ENCODE measurements around the gene TBC1D9. TPM values are rescaled to one million over a fixed set of nuclear protein-coding genes. Genes with fewer than 3 reads are reported as not detected.
"Not testable (repeated sequence)": the region's sequence is repeated elsewhere in the genome, so short reads cannot be mapped to it uniquely, and the experiment has no call there.

Gene TBC1D9
- total RNA-seq, 2 donors from 2014 or later = not detected

- not testable (repeated sequence) for H3K36me3 Mint-ChIP-seq (ENCODE audit: insufficient read depth in 2 of 2); H3K27ac Mint-ChIP-seq; H3K4me1 Mint-ChIP-seq (ENCODE audit: low read depth); H3K4me3 Mint-ChIP-seq; DNase-seq; ATAC-seq (replicated peaks in 1 of 2); H3K9me3 Mint-ChIP-seq
- H3K27me3 Mint-ChIP-seq (ENCODE audit: low read depth) = peaks cover 24% of the 10 kb centered on the region
Observed at GRCh38 chr4:140746546-140746945, 9.6 kb downstream of the TBC1D9 start.

- H3K27me3 Mint-ChIP-seq (ENCODE audit: low read depth) = peaks cover 19% of the 10 kb centered on the region
- H3K4me3 Mint-ChIP-seq = no peak overlapping the region
- H3K4me1 Mint-ChIP-seq (ENCODE audit: low read depth) = peaks cover 10% of the 10 kb centered on the region
- H3K9me3 Mint-ChIP-seq = peaks cover 2 to 8% of the 10 kb centered on the region in 2 donors
- DNase-seq = no peak
- H3K36me3 Mint-ChIP-seq (ENCODE audit: insufficient read depth in 2 of 2) = peaks cover 0 to 2% of the 10 kb centered on the region in 2 donors
- no peak overlapping the region for H3K27ac Mint-ChIP-seq
- no peak for ATAC-seq (replicated peaks in 1 of 2)
Observed at GRCh38 chr4:140744421-140744820, 11.8 kb downstream of the TBC1D9 start.

GRCh38 chr4:140743194-140743931 lies 12.8 kb downstream of the TBC1D9 start:
- Mint-ChIP-seq H3K27me3 (ENCODE audit: low read depth) (peaks cover 19% of the 10 kb centered on the region), H3K27ac (no peak overlapping the region), H3K36me3 (ENCODE audit: insufficient read depth in 2 of 2) (peaks cover 2% of the 10 kb centered on the region in 2 donors), H3K4me3 (no peak overlapping the region), H3K4me1 (ENCODE audit: low read depth) (peaks cover 10% of the 10 kb centered on the region), H3K9me3 (peaks cover 2 to 6% of the 10 kb centered on the region in 2 donors)
- no peak for ATAC-seq (replicated peaks in 1 of 2)
- DNase-seq = no peak

- no peak overlapping the region for H3K27ac Mint-ChIP-seq
- H3K27me3 Mint-ChIP-seq (ENCODE audit: low read depth) = peaks cover 19% of the 10 kb centered on the region
- no peak for ATAC-seq (replicated peaks in 1 of 2)
- peaks cover 0 to 3% of the 10 kb centered on the region in 2 donors for H3K9me3 Mint-ChIP-seq
- peaks cover 10% of the 10 kb centered on the region for H3K4me1 Mint-ChIP-seq (ENCODE audit: low read depth)
- no peak overlapping the region for H3K4me3 Mint-ChIP-seq
- H3K36me3 Mint-ChIP-seq (ENCODE audit: insufficient read depth in 2 of 2) = peaks cover 0 to 2% of the 10 kb centered on the region in 2 donors
- DNase-seq = no peak
Observed at GRCh38 chr4:140742838-140743193, 13.4 kb downstream of the TBC1D9 start.

GRCh38 chr4:140740906-140741670 lies 15.1 kb downstream of the TBC1D9 start:
- peaks cover 0 to 2% of the 10 kb centered on the region in 2 donors for H3K36me3 Mint-ChIP-seq (ENCODE audit: insufficient read depth in 2 of 2)
- no peak for DNase-seq
- no peak for ATAC-seq (replicated peaks in 1 of 2)
- H3K27me3 Mint-ChIP-seq (ENCODE audit: low read depth) = peaks cover 35% of the 10 kb centered on the region
- no peak overlapping the region for H3K27ac Mint-ChIP-seq
- H3K9me3 Mint-ChIP-seq = no peaks in the 10 kb centered on the region
- H3K4me3 Mint-ChIP-seq = no peak overlapping the region
- H3K4me1 Mint-ChIP-seq (ENCODE audit: low read depth) = peaks cover 10% of the 10 kb centered on the region

- Mint-ChIP-seq H3K27me3 (ENCODE audit: low read depth) (peaks cover 40% of the 10 kb centered on the region), H3K36me3 (ENCODE audit: insufficient read depth in 2 of 2) (peaks cover 0 to 2% of the 10 kb centered on the region in 2 donors)
Observed at GRCh38 chr4:140740422-140740821, 15.8 kb downstream of the TBC1D9 start.

GRCh38 chr4:140739971-140740370 lies 16.2 kb downstream of the TBC1D9 start:
- Mint-ChIP-seq H3K4me1 (ENCODE audit: low read depth) (peaks cover 10% of the 10 kb centered on the region), H3K4me3 (no peak overlapping the region), H3K36me3 (ENCODE audit: insufficient read depth in 2 of 2) (peaks cover 0 to 2% of the 10 kb centered on the region in 2 donors), H3K9me3 (no peaks in the 10 kb centered on the region), H3K27me3 (ENCODE audit: low read depth) (peaks cover 40% of the 10 kb centered on the region), H3K27ac (no peak overlapping the region)
- no peak for ATAC-seq (replicated peaks in 1 of 2)
- DNase-seq = no peak

More at GRCh38 chr4:140740422-140740821, 15.8 kb downstream of the TBC1D9 start:
- H3K4me3 Mint-ChIP-seq = no peak overlapping the region
- H3K9me3 Mint-ChIP-seq = no peaks in the 10 kb centered on the region
- H3K4me1 Mint-ChIP-seq (ENCODE audit: low read depth) = peaks cover 10% of the 10 kb centered on the region
- H3K27ac Mint-ChIP-seq = no peak overlapping the region
- DNase-seq = no peak
- ATAC-seq (replicated peaks in 1 of 2) = no peak

- H3K27ac Mint-ChIP-seq = no peak overlapping the region
- ATAC-seq (replicated peaks in 1 of 2) (no peak), DNase-seq (no peak)
- H3K27me3 Mint-ChIP-seq (ENCODE audit: low read depth) = peaks cover 36% of the 10 kb centered on the region
- H3K4me3 Mint-ChIP-seq = no peak overlapping the region
- peaks cover 8% of the 10 kb centered on the region for H3K4me1 Mint-ChIP-seq (ENCODE audit: low read depth)
- no peaks in the 10 kb centered on the region for H3K9me3 Mint-ChIP-seq
- H3K36me3 Mint-ChIP-seq (ENCODE audit: insufficient read depth in 2 of 2) = peaks cover 0 to 2% of the 10 kb centered on the region in 2 donors
Observed at GRCh38 chr4:140738139-140738538, 18.0 kb downstream of the TBC1D9 start.

- Mint-ChIP-seq H3K36me3 (ENCODE audit: insufficient read depth in 2 of 2) (peaks cover 0 to 2% of the 10 kb centered on the region in 2 donors), H3K9me3 (no peaks in the 10 kb centered on the region), H3K4me1 (ENCODE audit: low read depth) (no peaks in the 10 kb centered on the region), H3K4me3 (no peak overlapping the region), H3K27ac (no peak overlapping the region), H3K27me3 (ENCODE audit: low read depth) (peaks cover 24% of the 10 kb centered on the region)
- DNase-seq = no peak
- no peak for ATAC-seq (replicated peaks in 1 of 2)
Observed at GRCh38 chr4:140736669-140737343, 19.4 kb downstream of the TBC1D9 start.

- ATAC-seq (replicated peaks in 1 of 2) = no peak
- Mint-ChIP-seq H3K27me3 (ENCODE audit: low read depth) (peaks cover 21% of the 10 kb centered on the region), H3K9me3 (no peaks in the 10 kb centered on the region), H3K36me3 (ENCODE audit: insufficient read depth in 2 of 2) (peaks cover 0 to 2% of the 10 kb centered on the region in 2 donors), H3K27ac (no peak overlapping the region), H3K4me1 (ENCODE audit: low read depth) (no peaks in the 10 kb centered on the region), H3K4me3 (no peak overlapping the region)
- DNase-seq = no peak
Observed at GRCh38 chr4:140735779-140736391, 20.3 kb downstream of the TBC1D9 start.

- no peaks in the 10 kb centered on the region for H3K4me1 Mint-ChIP-seq (ENCODE audit: low read depth)
- H3K9me3 Mint-ChIP-seq = no peaks in the 10 kb centered on the region
- no peak overlapping the region for H3K4me3 Mint-ChIP-seq
- no peak for ATAC-seq (replicated peaks in 1 of 2)
- DNase-seq = no peak
- no peak overlapping the region for H3K27ac Mint-ChIP-seq
- H3K36me3 Mint-ChIP-seq (ENCODE audit: insufficient read depth in 2 of 2) = peaks cover 0 to 2% of the 10 kb centered on the region in 2 donors
- H3K27me3 Mint-ChIP-seq (ENCODE audit: low read depth) = peaks cover 21% of the 10 kb centered on the region
Observed at GRCh38 chr4:140735317-140735716, 20.9 kb downstream of the TBC1D9 start.

- H3K27ac Mint-ChIP-seq = no peak overlapping the region
- no peaks in the 10 kb centered on the region for H3K36me3 Mint-ChIP-seq (ENCODE audit: insufficient read depth in 2 of 2)
- DNase-seq = no peak
- no peaks in the 10 kb centered on the region for H3K9me3 Mint-ChIP-seq
- no peak overlapping the region for H3K4me3 Mint-ChIP-seq
- ATAC-seq (replicated peaks in 1 of 2) = no peak
- no peaks in the 10 kb centered on the region for H3K4me1 Mint-ChIP-seq (ENCODE audit: low read depth)
- peaks cover 21% of the 10 kb centered on the region for H3K27me3 Mint-ChIP-seq (ENCODE audit: low read depth)
Observed at GRCh38 chr4:140732780-140733179, 23.4 kb downstream of the TBC1D9 start.
